GM12801 (cell line): ENCODE results near the gene SRL.

Experiments
- CTCF ChIP-seq: IDR thresholded peaks from one replicate; pipeline ENCODE4 v1.5.1; 2011; ENCODE audit warnings: control low read depth; ENCODE audit not compliant: insufficient read length; ENCODE audit errors: extremely low read depth

SRL gene

GRCh38 chr16:4179763-4180260 is 62.1 kb downstream of the SRL start:
- TF ChIP-seq CTCF = no peak

- TF ChIP-seq CTCF = no peak
These were observed 62.9 kb downstream of the SRL start for GRCh38 chr16:4179020-4179419.

- no peak for TF ChIP-seq CTCF
These were observed 63.3 kb downstream of the SRL start for GRCh38 chr16:4178468-4179010.

- TF ChIP-seq CTCF = no peak
These were observed 64.9 kb downstream of the SRL start for GRCh38 chr16:4176906-4177417.

GRCh38 chr16:4175849-4176248 is 66.0 kb downstream of the SRL start:
- TF ChIP-seq CTCF = no peak

GRCh38 chr16:4172070-4172469 is 69.8 kb downstream of the SRL start:
- TF ChIP-seq CTCF = no peak

GRCh38 chr16:4169415-4169814 is 72.5 kb downstream of the SRL start:
- no peak for TF ChIP-seq CTCF

- TF ChIP-seq CTCF = no peak
These were observed 75.1 kb downstream of the SRL start for GRCh38 chr16:4166821-4167220.
